HG03060 (cell line): ENCODE results near the gene CX3CR1.
A peak's percentile ranks its signal among the peaks of the same experiment; 100 is the strongest.

Experiments
- ATAC-seq: cut with Tn5 transposase; IDR thresholded peaks from one replicate; pipeline ENCODE4 v1.9.1; 2021; ENCODE audit warnings: low read depth, moderate number of reproducible peaks; ENCODE audit not compliant: unreplicated experiment

CX3CR1 gene

GRCh38 chr3:39294446-39295183 lies 14.8 kb upstream of the CX3CR1 start:
- ATAC-seq: no peak

DNA sequence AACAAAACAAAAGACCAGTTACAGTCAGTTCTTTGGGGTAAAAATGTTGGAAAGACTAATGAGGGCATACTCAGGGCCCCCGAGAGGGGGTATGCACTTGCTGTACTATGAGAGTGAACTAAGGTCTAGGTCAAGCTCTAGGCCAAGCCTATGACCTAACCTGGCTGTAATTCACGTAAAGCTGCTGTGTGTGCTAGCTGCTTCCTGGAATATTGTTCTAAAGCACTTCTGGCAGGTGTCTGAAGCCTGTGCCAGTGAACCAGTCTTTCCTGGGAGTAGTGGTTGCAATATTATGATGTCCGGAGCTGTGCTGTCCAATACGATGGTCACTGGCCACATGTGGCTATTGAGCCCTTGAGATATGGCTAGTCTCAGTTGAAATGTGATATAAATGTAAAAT lies 13.1 kb upstream of the CX3CR1 start:
- ATAC-seq: no peak

DNA sequence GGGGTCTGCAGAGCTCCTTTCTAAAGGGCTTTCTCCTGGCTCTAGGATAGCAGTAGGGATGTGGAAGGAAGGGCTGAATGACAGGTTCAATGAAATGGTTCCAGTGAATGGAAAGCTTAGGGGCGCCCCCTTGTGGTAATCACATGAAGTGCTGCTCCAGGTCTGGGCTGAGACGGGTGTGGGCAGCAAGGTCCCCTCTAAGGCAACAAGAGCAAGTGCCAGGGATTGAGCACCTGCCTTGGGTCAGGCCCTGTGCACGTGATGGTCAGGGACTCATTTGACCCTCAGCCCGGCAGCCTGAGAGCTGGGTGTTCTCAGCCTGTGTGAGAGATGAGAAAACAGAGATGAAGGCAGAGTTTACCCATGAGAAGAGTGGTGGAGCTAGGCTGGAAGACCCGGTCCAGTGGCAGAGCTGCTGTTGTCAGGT lies 12.1 kb upstream of the CX3CR1 start:
- no peak for ATAC-seq

- ATAC-seq: no peak
These were observed 10.4 kb upstream of the CX3CR1 start for GRCh38 chr3:39290255-39290654.

DNA sequence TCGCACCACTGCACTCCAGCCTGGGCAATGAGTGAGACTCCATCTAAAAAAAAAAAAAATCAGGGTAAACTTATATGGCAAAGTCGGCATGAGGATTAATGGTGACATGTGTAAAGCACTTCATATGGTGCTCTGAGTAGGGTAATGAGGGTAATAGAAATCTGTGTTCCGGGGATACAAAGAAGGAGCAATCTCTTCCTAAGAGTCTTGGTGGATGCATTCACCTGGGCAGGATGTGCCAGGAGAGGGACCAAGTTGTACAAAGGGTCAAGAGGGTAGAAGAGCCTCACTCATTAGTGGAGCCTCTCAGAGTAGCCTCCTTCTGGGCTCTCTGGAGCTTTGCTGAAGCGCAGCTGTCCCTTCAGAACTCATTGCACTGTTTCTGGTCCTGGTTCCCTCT lies 9.3 kb upstream of the CX3CR1 start:
- ATAC-seq: no peak

- peak; percentile 95 for ATAC-seq
These were observed 8.5 kb upstream of the CX3CR1 start for GRCh38 chr3:39288300-39288808.

DNA sequence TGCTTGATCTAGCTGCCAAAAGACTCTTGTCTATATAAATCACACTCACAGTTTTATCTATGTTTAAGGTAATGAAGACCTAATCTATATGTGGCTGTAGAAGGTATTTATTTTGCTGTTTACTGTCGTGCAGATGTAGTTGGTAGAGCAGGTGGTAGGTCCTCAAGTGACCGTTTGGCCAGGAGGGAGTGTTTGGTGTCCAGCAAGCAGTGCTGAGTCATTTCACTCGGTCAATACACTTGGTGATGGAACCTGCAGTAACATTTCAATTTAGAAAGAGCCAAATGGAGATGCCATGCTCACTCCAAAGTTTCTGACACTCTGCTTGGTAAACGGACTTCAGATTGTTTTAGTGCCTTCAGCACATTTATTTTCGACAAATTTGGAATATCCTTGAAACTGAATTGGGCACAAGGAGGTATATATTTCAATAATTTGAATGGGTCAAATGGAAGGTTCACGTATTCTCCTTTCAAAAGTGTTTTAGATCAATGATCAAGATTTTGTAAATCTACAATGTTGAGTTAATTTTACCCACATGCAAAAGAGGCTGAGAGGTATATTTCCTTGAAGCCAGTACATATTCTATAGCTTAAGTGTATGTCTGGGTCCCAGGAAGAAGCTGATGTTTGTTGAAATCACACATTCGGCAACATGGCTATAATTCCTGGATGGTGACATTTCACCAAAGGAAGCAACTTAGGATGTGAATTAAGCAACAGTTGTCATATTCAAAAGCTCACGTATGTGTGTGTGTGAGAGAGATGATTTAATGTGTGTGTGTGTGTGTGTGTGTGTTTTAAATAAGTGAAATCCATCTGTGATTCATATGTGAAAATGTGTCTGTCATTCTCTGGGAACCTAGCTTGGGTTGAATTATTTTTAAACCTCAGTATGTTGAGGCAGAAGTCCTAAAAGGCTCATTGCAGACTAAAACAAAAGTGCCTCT lies 7.7 kb upstream of the CX3CR1 start:
- no peak for ATAC-seq

DNA sequence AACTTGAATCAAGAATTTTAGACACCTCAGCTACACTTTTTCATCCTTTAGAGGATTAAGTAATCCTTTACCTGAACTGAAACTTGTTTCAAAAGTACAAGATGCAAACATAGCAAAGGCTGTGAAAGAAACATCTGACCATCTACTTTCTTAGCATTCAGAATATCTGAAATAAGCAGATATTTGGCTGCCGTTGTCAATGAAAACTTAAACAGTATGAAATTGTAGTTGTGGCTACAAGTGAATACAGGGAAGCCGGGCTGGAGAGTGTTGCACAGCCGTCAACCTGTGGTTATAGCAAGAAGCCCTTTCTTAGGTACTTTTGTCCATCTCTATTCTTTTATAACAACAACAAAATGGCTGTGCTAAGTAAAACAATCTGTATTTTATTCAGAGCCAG lies 6.9 kb upstream of the CX3CR1 start:
- no peak for ATAC-seq

DNA sequence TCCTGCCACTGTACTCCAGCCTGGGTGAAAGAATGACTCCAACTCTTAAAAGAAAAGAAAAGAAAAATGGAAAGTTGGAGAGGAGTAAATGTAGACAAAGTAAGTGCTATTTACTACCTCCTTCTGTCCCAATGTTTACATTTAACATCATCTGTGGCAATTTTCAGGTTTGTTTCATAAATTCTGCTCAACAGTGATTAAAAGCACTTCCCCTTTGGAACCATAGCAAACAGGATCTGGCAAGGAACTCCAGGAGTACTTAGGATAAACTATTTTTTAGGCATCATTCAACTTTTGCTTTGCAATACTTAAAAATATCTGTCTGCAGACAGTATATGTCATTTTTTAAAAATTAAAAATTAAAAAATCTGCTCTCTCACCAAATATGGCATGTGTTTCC lies 5.5 kb upstream of the CX3CR1 start:
- no peak for ATAC-seq

GRCh38 chr3:39284457-39284881 lies 4.6 kb upstream of the CX3CR1 start:
- no peak for ATAC-seq

DNA sequence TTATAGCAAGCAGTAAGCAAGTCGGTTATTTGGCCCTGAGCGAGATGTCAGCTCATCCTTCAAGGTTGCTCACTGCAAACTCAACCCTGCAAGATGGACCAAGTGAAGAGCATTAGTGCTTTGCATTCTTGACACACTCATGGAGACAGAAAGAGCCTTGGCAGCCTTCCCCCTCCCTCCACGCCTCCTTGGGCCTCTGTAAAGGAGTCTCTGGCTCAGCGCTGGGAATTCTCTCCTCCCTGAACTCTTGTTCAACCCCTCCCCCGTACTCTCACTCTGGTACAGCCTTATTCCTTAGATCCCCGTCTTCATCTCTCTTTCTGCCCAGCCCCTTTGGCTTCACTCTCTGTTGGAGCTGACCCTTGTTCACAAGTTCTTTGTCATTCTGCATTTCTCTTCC lies 2.2 kb upstream of the CX3CR1 start:
- ATAC-seq: no peak

DNA sequence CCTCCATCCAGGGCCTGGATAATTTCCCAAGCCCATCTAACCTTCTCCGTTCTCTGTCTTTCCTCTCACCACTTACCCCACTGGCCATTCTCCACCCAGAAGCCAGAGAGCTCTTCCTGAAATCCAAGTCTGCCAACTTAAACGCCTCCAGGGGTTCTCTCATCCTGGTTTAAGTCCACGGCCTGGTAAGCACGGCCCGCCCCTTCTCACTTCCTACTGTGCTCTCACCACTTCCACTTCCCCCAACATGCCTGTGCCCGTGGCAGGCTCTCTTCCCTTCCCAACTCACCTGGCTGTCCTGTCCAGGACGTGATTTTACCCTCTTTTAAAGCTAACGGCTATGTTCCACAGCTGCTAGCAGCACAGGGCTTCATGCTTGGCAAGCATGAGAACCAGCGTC lies 1.7 kb upstream of the CX3CR1 start:
- no peak for ATAC-seq

- no peak for ATAC-seq
These were observed 735 bp upstream of the CX3CR1 start for GRCh38 chr3:39280571-39280970.

- ATAC-seq: no peak
These were observed 1.3 kb downstream of the CX3CR1 start for GRCh38 chr3:39278616-39278935.

DNA sequence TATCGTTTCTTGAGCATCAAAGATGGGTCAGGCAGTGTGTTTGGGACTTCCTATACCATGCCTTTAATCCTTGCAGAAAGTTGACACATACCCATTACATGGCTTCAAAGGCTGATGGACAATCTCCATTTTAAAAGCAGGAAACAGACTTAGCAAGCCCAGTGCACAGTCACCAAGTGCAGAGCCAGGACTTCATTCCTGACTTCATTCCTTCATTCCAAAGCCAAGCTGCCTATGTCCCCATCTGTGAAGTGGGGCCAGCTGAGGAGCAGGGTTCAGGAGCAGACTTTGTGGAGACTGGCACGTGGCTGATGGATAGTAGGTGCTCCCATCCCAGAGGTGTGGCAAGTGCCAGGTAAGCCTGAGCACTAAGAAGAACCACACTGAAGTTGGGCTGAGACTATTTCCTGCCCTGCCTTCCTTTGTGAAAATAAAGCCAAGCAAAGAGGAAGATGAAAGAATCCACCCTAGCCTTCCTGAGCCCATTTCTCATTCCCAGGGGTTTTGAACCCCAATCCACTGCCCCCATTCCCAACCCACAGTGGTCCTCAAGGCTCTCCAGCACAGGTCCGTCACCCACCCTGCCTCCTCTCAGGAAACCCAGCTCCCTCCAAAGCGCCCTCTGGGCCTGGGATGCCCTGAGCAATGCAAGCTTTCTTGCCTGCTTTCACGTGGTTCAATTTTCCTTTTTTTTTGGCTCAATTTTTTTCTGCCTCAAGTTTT lies 1.8 kb downstream of the CX3CR1 start:
- ATAC-seq: no peak

- ATAC-seq: no peak
These were observed 3.1 kb downstream of the CX3CR1 start for GRCh38 chr3:39276746-39277145.

DNA sequence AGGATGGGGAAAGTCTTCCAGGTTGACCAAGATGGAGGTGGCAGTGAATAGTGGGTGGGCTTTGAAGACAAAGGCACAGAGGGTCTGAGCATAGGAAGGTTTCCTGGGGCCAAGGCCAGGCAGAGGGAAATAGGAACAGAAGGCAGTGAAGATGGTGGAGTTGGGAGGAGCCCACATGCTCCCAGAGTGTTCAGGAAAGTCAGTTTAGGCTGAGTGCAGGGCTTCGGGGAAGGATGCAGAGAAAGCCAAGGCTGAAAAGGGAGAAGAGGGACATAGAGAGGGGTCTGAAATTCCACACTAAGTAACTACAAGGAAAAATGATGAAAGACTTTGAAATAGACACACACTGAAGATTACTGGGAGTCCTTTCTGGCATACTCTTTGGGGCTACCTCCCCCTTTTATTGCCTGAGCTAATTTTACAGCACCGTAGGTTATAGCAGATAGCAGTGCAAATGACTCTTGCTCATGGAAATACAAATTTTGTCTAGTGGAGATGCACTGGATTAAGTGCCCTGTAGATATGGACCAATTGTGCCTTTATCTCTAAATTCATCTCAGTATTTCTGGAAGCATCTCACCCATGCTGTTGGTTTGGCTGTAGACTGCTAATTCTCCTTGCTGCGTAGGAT lies 3.8 kb downstream of the CX3CR1 start:
- ATAC-seq: no peak

DNA sequence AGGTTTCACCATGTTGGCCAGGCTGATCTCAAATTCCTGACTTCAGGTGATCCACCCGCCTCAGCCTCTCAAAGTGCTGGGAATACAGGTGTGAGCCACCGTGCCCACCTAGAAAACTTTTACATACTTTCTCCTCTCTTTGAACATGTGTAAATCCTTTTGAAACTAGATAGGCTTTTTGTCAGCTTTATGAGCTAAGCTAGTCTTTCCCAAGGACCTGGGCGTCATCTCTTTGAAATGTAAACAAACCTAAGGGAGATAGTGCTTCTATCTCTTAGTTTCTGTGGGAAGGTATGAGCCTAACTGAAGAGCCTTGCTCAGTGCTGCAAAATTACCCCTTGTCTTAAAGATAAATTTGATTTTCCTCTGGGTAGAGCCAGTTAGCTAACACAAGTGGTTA lies 4.8 kb downstream of the CX3CR1 start:
- no peak for ATAC-seq

GRCh38 chr3:39273119-39273518 lies 6.7 kb downstream of the CX3CR1 start:
- ATAC-seq: no peak

GRCh38 chr3:39272191-39272590 lies 7.6 kb downstream of the CX3CR1 start:
- ATAC-seq: no peak
